Activated CD4-positive, alpha-beta T cell treated with anti-CD3 and anti-CD28 coated beads, Interleukin-2, amount 50 U/mL, for 48 hours (primary cell): ENCODE results near the gene STRA6.

Experiments used
- DNase-seq, 2 experiments: peaks; one replicate each; pipeline ENCODE4 v3.0.0-alpha.2; 2020

The STRA6 gene

DNA sequence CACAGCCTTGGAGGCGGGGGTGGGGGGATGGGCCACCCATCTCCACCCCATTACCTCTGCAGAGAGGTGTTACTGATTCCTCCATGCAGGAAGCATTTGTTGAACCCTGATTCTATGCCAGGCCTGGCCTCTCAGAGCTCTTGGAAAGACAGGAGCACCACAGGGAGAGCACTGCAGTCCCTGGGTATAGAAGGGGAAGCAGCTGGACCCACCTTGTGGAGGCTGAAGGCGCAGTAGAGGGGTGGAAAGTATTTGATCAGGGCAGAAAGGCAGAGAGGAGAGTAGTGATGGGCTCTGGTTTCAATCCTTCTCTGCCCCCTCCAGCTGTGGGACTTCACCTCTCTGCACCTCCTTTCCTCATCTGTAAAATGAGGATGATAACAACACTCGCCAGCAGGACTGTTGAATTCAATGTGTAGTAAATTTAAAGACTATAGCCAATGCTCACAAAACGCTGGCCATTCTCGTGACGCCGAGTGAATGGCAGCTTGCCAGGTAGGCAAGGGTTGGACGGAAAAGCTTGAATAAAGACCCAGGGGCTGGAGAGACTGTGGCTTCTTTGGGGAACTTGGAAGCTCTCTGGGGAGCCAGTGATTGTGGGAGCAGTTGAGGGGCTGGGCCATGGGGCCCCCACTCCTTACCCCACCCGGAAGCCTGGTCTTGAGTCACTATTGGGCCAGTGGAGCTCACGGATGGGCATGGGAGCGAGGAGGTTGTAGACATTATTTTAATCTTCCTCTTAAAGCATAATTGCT, 25.6 kb upstream of the STRA6 start:
- no peak for DNase-seq

DNA sequence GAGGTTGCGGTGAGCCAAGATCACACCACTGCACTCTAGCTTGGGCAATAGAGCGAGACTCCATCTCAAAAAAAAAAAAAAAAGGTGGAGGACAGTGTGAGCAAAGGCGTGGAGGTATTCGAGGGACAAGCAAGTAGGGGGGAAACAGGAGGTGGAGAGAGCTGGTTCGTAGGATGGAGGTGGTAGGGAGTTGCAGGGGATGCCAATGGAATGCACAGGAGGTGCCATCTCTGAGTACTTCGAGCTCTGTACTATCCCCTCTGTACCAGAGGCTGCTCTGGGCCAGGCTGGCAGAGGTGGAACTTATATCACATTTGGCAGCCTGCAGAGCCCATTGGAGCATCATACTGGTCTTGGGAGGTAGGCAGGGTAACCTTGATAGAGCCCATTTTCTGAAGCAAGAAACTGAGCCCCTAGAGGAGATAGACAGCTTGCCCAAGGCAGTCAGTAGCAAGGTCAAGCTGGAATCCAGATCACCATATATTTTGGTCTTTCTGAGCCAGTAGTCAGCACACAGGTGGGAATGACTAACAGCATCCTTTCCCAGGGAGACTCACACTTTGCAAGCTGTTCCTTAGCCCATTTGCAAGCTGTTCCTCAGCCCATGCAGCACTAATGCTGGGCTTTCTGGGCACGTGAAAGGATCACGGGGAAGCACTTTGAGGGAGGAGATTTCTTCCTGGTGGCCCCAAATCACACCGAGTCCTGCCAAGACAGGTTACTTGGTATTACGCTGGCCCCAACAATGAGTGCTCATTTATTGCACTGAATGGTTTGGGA, 24.4 kb upstream of the STRA6 start:
- no peak for DNase-seq

DNA sequence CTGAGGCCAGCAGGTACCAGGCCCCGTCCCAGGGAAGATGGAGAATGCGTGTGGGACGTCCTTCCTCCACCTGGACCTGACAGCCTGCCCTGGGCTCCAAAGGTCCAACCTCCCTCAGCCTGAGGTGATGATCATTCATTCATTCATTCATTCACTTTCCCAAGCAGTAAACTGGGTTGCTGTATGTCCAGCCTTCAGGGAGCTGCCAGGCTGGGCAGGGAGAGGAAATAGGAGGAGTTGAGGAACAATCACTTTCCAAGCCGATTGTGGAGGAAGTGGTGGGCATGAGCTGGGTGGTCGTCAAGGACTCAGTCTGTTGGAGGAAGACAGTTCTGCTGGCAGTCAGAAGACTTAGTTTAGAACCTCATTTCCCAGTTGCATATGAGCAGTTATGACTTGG, 23.3 kb upstream of the STRA6 start:
- no peak for DNase-seq

DNA sequence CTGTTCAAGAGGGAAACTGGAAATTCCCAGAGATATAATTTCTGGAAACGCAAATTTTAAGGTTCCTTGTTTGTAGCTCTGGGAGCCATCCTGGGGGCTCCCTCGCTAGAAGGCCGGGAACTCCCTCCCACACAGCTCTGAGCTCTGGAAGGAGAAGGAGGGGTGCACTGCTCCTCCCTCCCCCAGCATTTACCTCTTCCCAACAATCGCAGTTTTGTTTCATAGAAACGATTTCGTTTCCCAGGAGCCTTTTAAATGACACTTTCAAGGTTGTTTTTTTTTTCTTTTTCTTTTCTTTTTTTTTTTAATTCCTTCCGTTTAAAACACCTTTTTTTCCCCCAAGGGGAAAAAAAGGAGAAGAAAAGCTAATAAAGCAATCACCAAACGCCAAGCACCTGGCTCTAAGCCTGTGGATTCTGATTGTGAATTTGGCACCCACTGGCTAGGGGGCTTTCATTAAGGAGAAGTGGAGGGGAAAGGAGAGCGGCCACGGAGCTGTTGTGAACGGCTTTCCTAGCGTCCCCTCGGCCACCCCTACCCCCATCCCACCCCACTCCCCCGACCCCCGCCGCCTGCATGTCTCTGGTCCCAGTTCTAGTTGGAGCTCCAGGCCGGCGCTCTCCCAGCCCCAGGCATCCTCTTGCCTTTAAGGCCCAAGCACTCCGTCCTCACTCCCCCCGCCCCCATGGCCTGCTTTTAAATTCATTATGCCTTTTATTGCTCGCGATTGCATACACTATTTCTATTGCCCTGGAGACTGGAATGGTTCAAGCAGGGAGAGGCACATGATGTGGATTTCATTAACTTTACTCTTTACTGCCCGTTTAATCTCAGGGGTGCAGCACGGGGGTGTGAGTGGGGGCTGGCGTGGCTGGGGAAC, 19.9 kb upstream of the STRA6 start:
- DNase-seq = no peak

DNA sequence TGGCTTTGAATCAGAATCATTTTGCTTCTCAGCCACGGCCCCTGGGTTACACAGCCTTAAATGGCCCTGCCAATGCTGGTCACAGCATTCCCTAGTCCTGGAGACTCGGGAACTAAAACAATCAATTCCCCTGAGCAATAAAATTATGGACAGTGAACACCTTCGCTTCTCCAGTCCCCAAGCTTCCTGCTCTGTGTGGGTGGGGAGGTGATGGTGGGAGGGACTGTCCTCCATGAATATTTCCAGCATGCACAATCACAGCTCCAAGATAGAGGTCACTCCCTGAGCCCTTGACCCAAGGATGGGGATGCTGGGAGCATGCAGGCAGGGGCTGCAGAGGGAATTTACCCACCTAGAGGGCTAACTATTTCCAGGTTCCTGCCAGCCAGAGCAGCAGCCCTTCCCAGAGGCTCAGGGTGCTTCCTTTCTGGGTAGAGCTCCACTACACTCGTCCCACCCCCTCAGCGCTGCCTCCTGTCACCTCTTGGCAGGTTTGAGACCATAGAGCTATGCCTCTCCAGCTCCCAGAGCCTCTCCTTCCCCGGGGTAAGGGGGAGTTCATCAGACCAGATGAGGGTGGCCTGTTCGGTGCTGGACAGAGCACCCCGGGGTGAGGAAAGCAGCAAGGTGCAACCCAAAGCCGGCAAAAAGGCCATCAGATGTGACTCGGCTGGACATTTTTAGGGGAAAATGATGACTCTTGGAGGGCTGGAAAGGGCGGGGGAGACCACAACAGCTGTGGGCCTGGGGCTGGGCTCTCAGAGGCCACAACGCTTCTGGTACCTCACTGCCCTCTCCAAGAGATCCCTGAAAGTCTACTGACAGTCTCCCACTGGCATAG, 19.0 kb upstream of the STRA6 start:
- no peak for DNase-seq

DNA sequence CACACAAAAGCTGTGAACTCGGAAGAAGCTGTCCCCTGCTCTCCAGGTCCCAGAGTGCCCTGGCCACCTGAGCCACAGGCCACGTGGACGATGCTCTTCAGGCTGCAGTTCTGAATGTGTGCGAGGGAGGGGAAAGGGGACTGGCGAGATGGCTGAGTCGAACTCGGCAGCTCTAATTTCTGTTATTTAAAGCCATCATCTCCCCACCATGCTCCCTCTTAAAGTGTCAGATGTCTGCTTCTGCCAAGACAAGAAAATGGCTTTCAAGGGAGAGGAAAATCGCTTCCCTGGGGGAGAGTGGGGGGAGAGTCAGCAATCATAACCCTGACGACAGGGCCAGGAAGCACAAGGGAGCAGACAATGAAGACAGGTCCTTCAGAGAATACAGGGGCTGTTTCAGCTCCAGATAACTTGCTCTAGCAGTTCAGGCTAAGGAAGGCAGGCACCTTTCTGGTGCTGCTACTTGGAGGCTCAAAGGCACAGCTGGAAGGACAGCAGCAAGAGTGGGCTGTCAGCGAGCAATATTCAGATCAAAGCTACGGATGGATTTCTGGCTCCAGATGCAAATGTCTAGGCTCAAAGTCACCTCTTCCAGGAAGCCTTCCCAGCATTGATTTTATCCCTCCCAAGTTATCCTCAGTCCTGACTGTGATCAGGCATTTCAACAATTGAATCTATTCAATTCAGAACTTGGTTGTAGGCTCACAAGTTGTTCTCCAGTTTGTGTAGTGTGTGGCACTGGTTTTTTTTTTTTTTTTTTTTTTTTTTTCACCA, 18.1 kb upstream of the STRA6 start:
- DNase-seq = no peak

DNA sequence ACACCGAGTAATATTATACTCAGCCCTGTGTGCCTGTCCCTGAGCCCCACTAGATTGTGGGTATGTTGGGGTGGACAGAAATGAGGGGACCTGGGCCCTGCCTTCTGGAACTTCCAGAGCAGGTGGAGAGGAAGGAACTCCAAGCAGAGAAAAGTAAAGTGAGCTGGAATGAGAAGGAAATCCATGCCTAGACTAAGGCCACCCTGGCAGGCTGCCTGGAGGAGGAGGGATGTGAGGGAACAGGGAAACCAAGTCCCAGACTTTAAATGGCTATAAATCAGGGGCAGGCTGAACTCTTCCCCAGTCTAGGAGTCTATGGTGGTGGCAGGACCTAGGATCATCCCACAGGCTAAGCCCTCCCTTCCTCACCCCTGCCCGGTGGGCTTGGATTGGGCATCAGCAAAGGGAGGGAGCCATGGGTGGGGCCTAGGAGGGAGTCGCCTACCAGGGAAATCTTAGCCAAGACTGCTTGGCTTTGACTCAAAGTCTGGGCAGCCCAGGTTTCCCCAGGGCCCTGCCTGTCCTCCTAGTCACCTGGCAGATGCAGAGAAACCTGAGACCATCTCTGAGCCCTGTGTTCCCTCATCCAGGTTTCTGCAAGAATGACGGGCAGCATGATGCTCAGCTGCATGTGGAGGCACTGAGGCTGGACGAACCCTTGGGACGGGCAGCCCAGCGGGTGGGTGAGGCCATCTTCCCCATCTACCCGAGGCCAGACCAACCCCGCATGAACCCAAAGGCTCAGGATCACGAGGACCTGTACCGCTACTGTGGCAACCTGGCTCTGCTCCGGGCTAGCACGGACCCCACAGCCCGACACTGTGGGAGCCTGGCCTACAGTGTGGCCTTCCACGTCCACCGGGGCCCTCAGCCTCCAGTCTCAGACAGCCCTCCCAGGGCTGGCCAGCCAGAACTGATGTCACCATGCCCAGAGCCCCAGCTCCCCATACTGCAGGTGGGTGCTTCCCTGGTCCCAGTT, 15.6 kb upstream of the STRA6 start:
- no peak for DNase-seq

DNA sequence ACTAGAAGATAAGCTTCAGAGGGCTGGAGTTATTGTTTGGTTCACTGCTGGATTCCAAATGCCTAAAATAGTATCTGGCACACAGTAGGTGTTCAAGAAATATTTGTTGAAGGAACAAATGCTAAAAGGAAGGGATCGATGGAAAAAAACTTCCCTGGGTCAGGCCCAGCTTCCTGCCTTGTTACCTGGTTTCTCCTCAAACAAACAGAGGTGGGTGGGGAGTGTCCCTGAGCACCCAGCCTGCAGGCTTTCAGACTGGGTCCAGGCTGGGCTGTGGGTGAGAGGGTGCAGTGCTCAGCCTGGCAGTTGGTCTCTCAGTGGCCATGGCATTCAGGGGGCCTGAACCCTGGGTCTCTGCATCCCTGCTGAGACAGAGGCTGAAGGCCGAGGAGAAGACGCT, 14.4 kb upstream of the STRA6 start:
- no peak for DNase-seq

DNA sequence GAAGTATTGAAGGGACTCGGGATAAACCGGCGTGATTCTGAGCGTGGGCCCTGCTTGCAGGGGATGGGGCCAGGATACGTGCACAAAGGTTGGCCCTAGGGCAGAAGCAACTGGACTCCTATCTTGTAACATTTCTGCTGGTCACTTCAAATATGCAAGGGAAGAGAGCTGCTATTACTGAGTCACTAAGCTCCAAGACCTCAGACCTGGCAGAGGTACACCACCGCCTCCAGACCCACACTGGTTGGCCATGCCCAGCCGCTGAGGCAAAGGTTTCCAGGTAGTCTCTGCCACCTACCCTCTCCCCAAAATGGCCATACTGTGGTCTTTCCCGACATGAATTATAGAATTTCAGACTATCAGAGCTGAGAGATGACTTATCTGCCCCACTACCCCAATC, 13.4 kb upstream of the STRA6 start:
- no peak for DNase-seq

DNA sequence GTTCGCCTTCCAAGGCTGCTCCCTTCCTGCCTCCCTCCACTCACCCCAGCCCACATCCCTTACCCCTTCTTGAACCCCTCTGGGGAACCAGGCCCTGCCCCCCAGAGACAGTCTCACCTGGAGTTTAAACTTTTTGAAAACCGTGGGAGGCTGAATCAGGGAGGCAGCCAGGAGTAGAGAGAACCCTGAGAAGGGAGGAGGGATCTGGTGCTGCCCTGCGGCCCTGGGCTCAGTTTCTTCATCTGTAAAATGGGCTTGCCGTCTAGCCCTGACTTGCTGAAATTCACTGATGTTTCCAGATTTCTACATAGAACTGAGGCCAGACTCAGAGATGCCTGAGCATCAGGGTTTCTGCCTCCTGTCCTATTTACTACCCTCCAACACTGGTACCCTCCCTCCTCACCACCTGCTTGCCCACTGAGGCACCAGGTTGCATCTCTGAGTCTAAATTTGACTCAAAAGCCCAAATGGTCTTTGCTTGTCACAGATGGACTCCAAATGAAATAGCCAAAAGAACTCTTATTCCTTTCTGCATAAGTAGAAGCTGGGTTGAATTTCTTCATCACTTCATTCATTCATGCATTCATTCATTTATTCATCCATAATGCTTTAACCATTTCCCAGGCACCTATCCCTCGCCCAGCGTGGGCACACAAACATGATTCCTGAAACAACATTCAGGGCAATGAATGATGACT, 11.9 kb upstream of the STRA6 start:
- no peak for DNase-seq

DNA sequence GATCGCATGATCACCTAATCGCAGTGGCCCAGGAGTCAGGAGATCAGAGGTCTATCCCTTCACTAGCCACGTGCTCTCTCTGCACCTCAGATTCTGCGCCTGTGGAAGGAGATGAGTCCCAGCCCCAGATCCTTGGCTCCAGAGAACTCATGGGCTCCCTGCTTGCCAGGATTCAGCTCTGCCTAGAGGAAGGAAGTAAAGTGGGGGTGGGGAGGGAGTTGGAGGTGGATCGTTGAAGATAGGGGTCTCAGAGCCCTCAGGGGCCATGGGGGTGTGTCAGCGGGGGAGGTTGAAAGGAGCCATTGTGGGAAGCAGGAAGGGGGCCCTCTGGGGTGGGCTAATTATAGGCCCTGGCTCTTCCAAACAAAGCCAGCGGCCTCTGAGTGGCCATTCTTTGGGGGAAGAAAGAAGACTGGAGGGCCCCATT, 11.3 kb upstream of the STRA6 start:
- DNase-seq = no peak

DNA sequence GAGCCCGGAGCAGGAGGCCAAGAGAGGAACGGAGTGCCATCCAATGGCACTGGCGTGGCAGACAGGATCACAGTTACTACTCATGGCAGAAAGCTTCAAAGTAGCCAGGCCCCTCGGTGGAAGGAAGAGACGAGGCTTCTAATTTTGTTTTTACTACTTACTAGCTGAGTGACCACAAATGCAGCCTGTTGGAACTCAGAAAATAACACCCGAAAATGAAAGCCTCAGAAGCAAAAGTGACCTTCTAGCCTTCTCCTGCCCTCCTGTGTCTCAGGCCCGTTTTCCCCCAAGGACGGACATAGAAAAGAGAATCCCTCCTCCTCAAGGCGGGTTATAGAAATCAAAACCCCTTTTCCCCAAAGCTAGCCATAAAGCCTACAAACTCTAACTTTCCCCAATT, 9.9 kb upstream of the STRA6 start:
- DNase-seq = no peak

DNA sequence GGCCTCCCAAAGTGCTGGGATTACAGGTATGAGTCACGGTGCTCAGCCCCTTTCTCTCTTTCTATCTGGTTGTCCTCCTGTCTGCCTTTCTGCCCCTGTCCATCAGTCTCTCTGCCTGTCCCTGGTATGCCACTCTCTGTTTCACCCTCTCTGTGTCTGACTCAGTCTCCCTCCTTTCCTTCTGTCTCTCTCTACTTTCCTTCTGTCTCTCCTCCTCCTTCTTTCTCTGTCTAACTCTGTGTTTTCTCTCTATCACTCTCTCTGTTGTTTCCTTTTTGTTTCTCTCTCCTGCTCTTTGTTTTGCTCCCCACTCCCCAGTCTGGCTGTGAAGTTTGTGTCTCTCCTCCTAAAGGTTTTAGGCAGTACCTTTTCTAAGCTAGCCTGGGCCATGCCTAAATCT, 9.1 kb upstream of the STRA6 start:
- no peak for DNase-seq

DNA sequence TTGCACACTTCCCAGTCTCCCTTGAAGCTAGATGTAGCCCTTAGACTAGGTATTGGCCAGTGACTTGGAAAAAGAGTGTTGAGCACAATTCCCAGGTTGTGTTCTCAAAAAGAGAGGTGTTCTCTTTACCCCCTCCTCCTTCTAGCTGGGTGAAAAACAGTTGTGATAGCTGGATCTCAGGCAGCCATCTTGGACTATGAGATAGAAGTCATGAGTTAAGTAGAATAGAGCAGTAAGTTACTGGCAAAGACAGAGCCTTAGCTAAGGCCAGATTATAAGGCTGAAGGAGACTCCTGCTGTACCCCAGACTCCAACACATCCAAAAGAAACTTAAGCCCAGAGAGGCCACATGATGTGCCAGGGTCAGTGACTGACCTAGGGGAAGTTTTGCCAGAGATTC, 8.1 kb upstream of the STRA6 start:
- DNase-seq = no peak

DNA sequence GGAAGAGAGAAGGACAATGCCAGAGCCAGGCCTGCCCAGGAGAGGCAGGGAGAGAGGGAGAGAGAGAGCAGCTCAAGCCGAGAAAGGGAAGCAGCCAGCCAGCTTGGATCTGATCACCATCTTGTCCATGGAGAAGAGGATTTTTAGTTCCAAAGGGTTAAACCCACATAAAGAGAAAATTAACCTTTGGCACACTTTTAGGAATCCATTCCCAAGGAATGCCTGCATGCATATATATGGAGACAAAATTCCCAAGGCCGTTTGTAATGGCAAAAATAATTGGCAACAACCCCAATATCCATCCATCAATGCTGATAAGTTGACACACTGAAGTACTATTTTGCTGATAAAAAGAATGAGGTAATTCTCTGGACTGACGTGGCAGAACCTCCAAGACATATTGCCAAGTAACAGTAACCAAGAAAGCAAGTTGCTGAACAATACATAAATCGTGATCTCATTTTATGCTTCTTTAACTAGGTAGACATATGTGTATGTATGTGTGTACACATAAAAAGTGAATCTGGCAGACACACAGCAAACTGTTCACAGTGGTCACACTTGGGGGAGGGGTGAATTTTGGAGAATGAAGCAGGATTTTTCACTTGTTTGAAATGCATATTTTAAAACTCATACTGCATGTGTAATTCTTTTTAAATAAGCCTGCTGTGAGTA, 7.5 kb upstream of the STRA6 start:
- no peak for DNase-seq

DNA sequence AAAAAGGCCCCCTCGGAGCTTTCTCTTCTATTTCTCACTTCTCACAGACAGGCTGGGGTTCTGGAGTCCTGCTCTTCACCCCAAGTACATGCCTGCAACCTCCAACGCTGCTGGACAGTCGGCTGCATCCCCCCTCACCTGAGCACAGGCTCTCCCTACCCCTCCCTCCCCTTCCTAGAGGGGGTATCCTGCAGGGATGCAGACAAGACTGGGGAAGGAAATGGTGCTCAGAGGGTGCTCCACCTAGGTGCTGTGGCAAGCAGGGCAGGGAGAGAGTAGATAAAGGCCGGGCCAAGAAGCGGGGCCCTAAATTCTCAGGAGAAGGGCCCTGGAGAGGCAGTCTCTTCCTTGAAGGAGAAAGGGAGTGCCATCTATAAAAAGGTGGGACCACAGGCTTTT, 7.0 kb upstream of the STRA6 start:
- no peak for DNase-seq

DNA sequence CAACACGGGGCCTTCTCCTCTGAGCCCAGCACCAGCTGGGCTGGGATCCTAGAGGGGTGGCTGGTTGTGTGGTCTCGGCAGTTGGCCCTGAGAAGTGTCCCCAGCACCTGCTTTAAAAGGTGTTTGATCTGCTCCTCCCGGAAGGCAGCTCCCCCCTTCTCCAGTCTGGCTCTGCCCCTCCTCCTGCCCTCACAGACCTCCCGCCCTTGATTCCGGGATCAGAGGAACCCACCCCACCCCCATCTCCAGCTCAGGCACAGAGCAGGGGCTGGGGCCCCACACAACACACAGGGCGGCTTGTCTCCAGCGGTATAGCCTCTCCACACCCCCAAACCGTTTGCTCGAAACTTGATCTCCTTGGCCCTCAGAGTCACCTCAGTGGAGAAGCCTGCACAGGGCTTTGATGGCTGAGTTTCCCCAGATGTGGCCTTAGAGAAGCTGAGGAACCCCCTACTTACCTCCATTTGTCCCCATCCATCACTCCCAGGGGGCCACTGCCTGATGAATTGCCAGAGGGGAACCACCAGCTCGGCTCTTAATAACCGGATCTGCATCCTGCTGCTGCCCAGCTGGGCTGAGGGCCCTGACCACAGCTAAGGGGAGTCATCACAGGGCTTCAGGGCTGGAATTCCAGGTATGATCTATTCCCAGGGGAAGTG, 6.4 kb upstream of the STRA6 start:
- no peak for DNase-seq

DNA sequence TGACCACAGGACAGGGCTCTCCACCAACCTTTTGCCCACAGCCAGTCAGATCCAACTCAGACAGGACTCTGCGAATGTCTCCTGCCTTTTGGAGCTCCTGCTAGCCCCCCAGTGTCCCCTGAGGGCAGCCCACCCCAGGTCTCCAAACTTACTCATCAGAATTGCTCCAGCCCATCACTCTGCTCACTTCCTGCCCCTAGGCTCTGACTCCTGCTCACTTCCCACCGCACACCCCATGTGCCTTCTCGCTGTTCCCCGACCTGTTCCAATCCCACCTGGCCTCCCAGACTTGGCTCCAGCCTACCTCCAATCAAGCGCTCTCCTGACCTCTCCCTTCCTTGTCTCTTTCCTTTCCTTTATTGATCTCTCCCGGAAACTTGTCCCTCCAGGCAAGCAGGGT, 5.9 kb upstream of the STRA6 start:
- DNase-seq = no peak
